Measurements from ENCODE around the gene HDGFL2.

Gene HDGFL2

DNA sequence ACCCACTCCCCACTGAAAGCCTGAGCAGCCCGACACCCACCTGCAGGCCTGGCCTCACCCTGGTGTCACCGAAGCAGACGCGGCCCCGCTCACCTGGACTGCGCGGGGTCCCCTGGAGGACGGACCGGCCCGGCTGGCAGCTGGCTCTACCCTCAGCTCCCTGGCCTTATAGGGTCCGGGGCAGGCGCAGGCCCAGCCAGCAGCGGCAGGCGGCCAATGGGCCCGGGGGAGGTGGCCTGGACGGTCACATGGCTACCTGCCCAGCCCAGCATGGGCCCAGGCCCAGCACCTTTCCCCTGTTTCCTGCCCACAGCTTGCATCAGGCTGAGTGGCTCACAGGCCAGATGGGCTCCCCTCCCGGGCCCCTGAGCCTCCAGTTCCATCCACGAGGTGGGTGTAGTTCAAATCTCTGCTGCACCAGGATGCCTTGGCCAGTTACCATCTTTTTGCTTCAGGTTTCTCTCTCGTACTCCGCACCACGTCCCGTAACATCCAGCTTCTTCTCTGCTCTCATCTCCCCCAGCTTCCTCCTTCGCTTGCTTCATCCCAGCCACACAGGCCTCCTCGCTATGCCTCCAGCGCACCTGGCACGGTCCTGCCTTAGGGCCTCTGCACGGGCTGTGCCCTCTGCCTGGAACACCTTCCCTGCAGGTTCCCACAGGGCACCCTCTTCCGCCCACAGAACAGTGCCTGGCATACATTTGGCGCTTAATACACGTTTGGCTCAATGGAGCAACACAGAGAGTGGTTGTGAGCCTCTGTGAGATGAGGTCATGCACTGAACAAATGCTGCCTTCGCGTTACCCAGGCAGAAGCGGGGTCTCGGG is 46.5 kb downstream of the HDGFL2 start, which contains the start of gene PLIN4:
Gene PLIN4 (minus strand): TSS at position 142 of the 827 bp plus-strand sequence. CDS start 214 bp downstream, outside the sequence.
- H3F3A ChIP-seq (ENCODE audit: control insufficient read depth, insufficient read depth): no peaks in the 10 kb centered on the region
- H3K9me3 ChIP-seq (ENCODE audit: control insufficient read depth, insufficient read depth, low read length): no peaks in the 10 kb centered on the region
- H3K4me2 ChIP-seq (ENCODE audit: low read length): no peak within 1 kb of the TSS
- H3K27me3 ChIP-seq (ENCODE audit: control insufficient read depth, low read length): no peaks in the 10 kb centered on the region
- no peak within 1 kb of the TSS for H3K4me3 ChIP-seq (ENCODE audit: low read length)
- H4K20me1 ChIP-seq (ENCODE audit: control insufficient read depth, insufficient read depth, low read depth, low read length): no peaks in the 10 kb centered on the region
- no peak within 1 kb of the TSS for H3K27ac ChIP-seq (ENCODE audit: low read depth, low read length)
- no peak for TF ChIP-seq EZH2phosphoT487 (IDR thresholded peaks at IDR 0.05; ENCODE audit: borderline replicate concordance, low read length)
- TF ChIP-seq, protein P1, sequence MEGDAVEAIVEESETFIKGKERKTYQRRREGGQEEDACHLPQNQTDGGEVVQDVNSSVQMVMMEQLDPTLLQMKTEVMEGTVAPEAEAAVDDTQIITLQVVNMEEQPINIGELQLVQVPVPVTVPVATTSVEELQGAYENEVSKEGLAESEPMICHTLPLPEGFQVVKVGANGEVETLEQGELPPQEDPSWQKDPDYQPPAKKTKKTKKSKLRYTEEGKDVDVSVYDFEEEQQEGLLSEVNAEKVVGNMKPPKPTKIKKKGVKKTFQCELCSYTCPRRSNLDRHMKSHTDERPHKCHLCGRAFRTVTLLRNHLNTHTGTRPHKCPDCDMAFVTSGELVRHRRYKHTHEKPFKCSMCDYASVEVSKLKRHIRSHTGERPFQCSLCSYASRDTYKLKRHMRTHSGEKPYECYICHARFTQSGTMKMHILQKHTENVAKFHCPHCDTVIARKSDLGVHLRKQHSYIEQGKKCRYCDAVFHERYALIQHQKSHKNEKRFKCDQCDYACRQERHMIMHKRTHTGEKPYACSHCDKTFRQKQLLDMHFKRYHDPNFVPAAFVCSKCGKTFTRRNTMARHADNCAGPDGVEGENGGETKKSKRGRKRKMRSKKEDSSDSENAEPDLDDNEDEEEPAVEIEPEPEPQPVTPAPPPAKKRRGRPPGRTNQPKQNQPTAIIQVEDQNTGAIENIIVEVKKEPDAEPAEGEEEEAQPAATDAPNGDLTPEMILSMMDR (IDR thresholded peaks at IDR 0.05; ENCODE audit: low read depth, low read length, poor library complexity, severe bottlenecking): no peak
- H3K79me2 ChIP-seq (ENCODE audit: control insufficient read depth, low read length): no peaks in the 10 kb centered on the region
- no peaks in the 10 kb centered on the region for H3K9me2 ChIP-seq (replicated peaks; ENCODE audit: control insufficient read depth, low read length)
- H3K4me1 ChIP-seq (ENCODE audit: control insufficient read depth, low read length): no peaks in the 10 kb centered on the region
- no peaks in the 10 kb centered on the region for H3K36me3 ChIP-seq (ENCODE audit: control insufficient read depth, low read length)

DNA sequence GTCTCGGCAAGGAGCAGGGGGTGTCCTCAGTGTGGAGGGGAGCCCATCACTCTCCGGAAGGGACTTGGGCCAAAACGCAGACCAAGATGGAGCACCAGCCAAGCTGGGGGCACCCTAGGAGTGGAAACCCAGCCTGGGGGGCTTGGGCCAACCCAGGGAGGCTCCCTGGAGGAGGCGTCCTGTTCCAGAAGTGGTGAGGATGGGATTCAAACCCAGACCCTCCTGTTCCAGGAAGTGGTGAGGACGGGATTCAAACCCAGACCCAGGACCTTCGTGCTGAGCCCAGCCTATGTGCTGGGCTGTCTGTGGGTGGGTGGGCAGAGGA is 47.0 kb downstream of the HDGFL2 start:
- H3K79me2 ChIP-seq (ENCODE audit: control insufficient read depth, low read length): no peaks in the 10 kb centered on the region
- H3F3A ChIP-seq (ENCODE audit: control insufficient read depth, insufficient read depth): no peaks in the 10 kb centered on the region
- H3K27ac ChIP-seq (ENCODE audit: low read depth, low read length): no peak overlapping the region
- no peaks in the 10 kb centered on the region for H3K4me1 ChIP-seq (ENCODE audit: control insufficient read depth, low read length)
- no peaks in the 10 kb centered on the region for H3K9me2 ChIP-seq (replicated peaks; ENCODE audit: control insufficient read depth, low read length)
- H3K9me3 ChIP-seq (ENCODE audit: control insufficient read depth, insufficient read depth, low read length): no peaks in the 10 kb centered on the region
- TF ChIP-seq, protein P1 (IDR thresholded peaks at IDR 0.05; ENCODE audit: low read depth, low read length, poor library complexity, severe bottlenecking): no peak
- no peak for TF ChIP-seq EZH2phosphoT487 (IDR thresholded peaks at IDR 0.05; ENCODE audit: borderline replicate concordance, low read length)
- no peaks in the 10 kb centered on the region for H3K27me3 ChIP-seq (ENCODE audit: control insufficient read depth, low read length)
- no peak overlapping the region for H3K4me3 ChIP-seq (ENCODE audit: low read length)
- no peaks in the 10 kb centered on the region for H3K36me3 ChIP-seq (ENCODE audit: control insufficient read depth, low read length)
- H4K20me1 ChIP-seq (ENCODE audit: control insufficient read depth, insufficient read depth, low read depth, low read length): no peaks in the 10 kb centered on the region
- no peak overlapping the region for H3K4me2 ChIP-seq (ENCODE audit: low read length)

DNA sequence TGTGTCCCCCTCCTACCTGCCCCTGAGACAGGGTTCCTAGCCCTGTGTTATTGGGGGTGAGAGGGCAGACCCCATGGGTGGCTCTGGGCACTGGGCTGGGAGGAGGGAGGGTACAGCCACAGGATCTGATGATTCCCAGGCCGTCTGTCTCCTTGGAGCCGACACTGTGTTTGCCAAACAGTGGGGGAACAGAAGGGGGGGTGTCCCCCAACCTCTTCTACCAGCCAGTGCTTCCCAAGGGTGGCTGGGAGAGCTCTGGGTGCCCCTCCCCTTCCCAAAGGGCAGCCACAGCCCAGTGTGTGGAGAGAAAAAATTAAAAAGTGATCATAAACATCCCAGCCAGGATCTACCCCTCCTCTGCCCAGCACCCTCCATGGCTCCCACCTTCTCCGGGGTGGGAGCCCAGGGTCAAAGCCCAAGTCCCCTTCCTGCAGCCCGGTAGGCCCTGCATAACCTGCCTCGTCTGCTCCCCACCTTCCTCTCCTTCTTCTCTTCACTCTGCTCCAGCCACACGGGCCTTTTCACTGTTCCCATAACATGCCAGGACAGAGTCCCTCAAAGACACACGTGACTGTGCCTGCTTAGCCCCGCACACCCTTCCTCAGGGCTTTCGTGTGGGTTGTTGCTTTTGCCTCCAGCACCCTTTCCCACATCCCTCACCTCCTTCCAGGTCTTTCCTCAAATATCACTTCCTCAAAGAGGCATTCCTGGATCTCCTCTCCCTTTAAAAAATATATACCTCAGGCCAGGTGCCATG is 47.6 kb downstream of the HDGFL2 start:
- Histone ChIP-seq H3K27ac (ENCODE audit: low read depth, low read length) (no peak overlapping the region), H3K36me3 (ENCODE audit: control insufficient read depth, low read length) (no peaks in the 10 kb centered on the region), H3K4me3 (ENCODE audit: low read length) (no peak overlapping the region), H3K9me2 (replicated peaks; ENCODE audit: control insufficient read depth, low read length) (no peaks in the 10 kb centered on the region), H3K79me2 (ENCODE audit: control insufficient read depth, low read length) (no peaks in the 10 kb centered on the region), H3K27me3 (ENCODE audit: control insufficient read depth, low read length) (no peaks in the 10 kb centered on the region), H3K9me3 (ENCODE audit: control insufficient read depth, insufficient read depth, low read length) (no peaks in the 10 kb centered on the region), H4K20me1 (ENCODE audit: control insufficient read depth, insufficient read depth, low read depth, low read length) (no peaks in the 10 kb centered on the region), H3F3A (ENCODE audit: control insufficient read depth, insufficient read depth) (no peaks in the 10 kb centered on the region), H3K4me2 (ENCODE audit: low read length) (no peak overlapping the region), H3K4me1 (ENCODE audit: control insufficient read depth, low read length) (no peaks in the 10 kb centered on the region)
- TF ChIP-seq EZH2phosphoT487 (IDR thresholded peaks at IDR 0.05; ENCODE audit: borderline replicate concordance, low read length): no peak
- TF ChIP-seq, protein P1 (IDR thresholded peaks at IDR 0.05; ENCODE audit: low read depth, low read length, poor library complexity, severe bottlenecking): no peak

Measured in DOHH2 (cell line).